ENCODE results near the gene SUPT3H.

DNA sequence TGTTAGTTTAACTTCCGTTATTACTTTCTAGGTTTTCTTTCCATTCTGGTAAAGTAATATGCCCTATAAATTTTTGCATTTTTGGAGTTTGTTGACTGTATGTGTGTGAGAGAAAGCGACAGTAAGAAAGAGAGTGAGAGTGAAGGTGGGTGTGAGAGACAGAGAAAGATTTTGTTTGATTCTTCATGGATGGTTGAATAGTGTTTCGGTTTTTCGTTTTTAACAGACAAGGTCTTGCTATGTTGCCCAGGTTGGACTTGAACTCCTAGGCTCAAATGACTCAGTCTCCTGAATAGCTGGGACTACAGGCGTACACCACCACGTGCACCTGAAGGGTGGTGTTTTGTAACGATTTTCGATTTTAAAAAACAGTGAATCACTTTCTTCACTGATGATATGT lies 378.7 kb downstream of the SUPT3H start:
- TF ChIP-seq POLR2A (IDR thresholded peaks at IDR 0.05), result no peak
- no peak for TF ChIP-seq CTCF (IDR thresholded peaks at IDR 0.05)

All from right lobe of liver (tissue), 4 donors.